ENCODE results near the gene GATA2.

Gene GATA2

DNA sequence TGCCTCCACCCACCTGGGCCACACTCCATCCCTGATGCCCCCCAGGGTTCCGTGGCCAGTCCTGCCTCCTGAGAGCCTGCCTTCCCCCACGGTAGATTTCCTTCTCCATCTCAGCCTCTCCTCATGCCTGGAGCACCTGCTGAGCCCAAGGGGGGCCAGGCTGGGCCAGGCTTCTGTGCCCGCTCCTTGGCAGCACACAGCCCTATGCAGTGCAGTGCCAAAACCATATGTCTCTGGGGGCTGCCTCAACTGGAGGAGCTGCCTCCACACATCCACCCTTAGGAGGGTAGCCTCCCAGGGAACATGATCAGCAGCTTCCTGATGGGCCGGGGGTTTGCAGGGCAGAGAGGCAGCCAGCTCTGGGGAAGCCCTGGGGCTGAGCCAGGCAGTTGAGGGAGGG lies 24.6 kb upstream of the GATA2 start:
- Mint-ChIP-seq H3K9me3 (peaks cover 19% of the 10 kb centered on the region), H3K4me1 (no peaks in the 10 kb centered on the region), H3K4me3 (no peak overlapping the region), H3K27ac (no peak overlapping the region), H3K36me3 (ENCODE audit: low read depth) (no peaks in the 10 kb centered on the region), H3K27me3 (ENCODE audit: low read depth) (peaks cover 46% of the 10 kb centered on the region)
- TF ChIP-seq, protein P1, sequence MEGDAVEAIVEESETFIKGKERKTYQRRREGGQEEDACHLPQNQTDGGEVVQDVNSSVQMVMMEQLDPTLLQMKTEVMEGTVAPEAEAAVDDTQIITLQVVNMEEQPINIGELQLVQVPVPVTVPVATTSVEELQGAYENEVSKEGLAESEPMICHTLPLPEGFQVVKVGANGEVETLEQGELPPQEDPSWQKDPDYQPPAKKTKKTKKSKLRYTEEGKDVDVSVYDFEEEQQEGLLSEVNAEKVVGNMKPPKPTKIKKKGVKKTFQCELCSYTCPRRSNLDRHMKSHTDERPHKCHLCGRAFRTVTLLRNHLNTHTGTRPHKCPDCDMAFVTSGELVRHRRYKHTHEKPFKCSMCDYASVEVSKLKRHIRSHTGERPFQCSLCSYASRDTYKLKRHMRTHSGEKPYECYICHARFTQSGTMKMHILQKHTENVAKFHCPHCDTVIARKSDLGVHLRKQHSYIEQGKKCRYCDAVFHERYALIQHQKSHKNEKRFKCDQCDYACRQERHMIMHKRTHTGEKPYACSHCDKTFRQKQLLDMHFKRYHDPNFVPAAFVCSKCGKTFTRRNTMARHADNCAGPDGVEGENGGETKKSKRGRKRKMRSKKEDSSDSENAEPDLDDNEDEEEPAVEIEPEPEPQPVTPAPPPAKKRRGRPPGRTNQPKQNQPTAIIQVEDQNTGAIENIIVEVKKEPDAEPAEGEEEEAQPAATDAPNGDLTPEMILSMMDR (IDR thresholded peaks at IDR 0.05; ENCODE audit: unreplicated experiment in 3 of 3) = no peak

DNA sequence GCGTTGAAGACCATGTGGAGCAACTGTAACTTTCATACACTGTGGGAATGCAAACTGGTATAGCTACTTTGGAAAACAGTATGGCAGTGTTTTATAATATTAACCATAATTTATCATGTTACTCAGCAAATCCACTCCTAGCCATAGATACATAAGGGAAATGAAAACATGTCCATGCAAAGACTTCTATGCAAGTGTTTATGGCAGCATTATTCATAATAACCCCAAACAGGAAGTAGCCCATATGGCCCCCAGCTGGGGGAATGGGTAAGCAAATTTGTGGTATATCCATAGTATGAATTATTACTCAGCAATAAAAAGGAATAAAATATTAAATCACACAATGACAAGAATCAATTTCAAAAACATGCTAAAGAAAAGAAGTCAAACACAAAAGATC lies 23.0 kb upstream of the GATA2 start:
- TF ChIP-seq, protein P1 (IDR thresholded peaks at IDR 0.05; ENCODE audit: unreplicated experiment in 3 of 3) = no peak
- H3K4me1 Mint-ChIP-seq = no peaks in the 10 kb centered on the region
- H3K4me3 Mint-ChIP-seq = no peak overlapping the region
- no peaks in the 10 kb centered on the region for H3K36me3 Mint-ChIP-seq (ENCODE audit: low read depth)
- no peak overlapping the region for H3K27ac Mint-ChIP-seq
- peaks cover 36% of the 10 kb centered on the region for H3K27me3 Mint-ChIP-seq (ENCODE audit: low read depth)
- H3K9me3 Mint-ChIP-seq = peaks cover 19% of the 10 kb centered on the region

DNA sequence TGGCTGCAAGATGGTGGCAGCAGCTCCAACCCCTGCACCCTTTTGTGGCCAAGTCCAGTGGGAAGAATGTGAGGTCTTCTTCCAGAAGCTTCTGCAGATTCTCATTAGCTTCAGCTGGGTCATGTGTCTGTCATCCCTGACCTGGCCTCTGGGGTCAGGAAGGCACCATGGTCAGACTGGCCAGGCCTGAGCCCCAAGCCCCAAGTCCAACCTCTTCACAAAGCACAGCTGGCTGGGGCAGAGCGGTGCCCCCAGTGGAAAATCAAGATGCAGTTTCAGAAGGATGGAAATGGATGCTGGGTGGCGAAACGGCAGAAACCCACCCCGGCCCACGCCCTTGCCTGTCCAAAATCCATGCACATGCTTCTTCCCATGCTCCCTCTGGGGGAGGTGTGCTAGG lies 15.9 kb upstream of the GATA2 start:
- Mint-ChIP-seq H3K27ac (no peak overlapping the region), H3K4me1 (no peaks in the 10 kb centered on the region), H3K27me3 (ENCODE audit: low read depth) (peaks cover 33% of the 10 kb centered on the region), H3K4me3 (no peak overlapping the region), H3K9me3 (peaks cover 5% of the 10 kb centered on the region), H3K36me3 (ENCODE audit: low read depth) (no peaks in the 10 kb centered on the region)
- TF ChIP-seq, protein P1 (IDR thresholded peaks at IDR 0.05; ENCODE audit: unreplicated experiment in 3 of 3) = no peak

DNA sequence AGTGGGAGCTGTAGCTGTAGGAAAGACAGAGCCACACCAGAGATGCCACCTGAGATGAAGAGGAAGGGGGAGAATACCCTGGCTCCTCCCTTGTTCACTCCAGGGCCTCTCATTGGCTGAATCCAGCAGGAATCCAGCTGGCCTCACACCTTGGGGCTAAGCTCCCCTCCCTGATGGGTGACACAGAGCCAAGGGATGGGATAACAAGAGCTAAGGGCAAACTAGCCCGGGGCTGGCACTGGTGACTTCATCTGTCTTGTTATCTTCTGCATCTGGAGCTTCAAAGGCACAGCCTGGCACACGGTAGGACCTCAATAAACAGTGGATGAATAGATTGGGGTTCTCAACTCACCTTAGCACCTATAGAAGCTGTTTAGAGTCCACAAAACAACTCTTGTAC lies 13.8 kb upstream of the GATA2 start:
- H3K4me1 Mint-ChIP-seq = no peaks in the 10 kb centered on the region
- H3K9me3 Mint-ChIP-seq = no peaks in the 10 kb centered on the region
- TF ChIP-seq, protein P1 (IDR thresholded peaks at IDR 0.05; ENCODE audit: unreplicated experiment in 3 of 3) = no peak
- H3K27ac Mint-ChIP-seq = no peak overlapping the region
- H3K36me3 Mint-ChIP-seq (ENCODE audit: low read depth) = no peaks in the 10 kb centered on the region
- no peak overlapping the region for H3K4me3 Mint-ChIP-seq
- peaks cover 37% of the 10 kb centered on the region for H3K27me3 Mint-ChIP-seq (ENCODE audit: low read depth)

DNA sequence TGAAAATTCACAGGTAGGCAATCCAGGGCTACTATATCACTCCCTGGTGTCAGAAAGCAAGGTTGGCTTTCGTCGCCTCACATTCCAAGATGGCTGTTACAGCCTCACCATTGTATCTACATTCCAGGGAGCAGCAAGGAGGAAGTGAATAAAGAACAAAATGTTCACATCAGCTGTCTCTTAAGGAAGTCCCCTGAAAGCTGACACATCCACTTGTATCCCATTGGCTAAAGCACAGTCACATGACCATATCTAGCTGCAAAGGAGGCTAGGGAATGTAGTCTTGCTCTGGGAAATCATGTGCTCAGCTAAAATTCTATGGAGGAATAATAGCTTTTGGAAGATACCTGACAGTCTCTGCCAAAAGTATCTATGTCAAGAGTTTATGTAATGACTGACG lies 12.8 kb upstream of the GATA2 start:
- H3K27me3 Mint-ChIP-seq (ENCODE audit: low read depth) = peaks cover 44% of the 10 kb centered on the region
- TF ChIP-seq, protein P1 (IDR thresholded peaks at IDR 0.05; ENCODE audit: unreplicated experiment in 3 of 3) = no peak
- H3K27ac Mint-ChIP-seq = no peak overlapping the region

DNA sequence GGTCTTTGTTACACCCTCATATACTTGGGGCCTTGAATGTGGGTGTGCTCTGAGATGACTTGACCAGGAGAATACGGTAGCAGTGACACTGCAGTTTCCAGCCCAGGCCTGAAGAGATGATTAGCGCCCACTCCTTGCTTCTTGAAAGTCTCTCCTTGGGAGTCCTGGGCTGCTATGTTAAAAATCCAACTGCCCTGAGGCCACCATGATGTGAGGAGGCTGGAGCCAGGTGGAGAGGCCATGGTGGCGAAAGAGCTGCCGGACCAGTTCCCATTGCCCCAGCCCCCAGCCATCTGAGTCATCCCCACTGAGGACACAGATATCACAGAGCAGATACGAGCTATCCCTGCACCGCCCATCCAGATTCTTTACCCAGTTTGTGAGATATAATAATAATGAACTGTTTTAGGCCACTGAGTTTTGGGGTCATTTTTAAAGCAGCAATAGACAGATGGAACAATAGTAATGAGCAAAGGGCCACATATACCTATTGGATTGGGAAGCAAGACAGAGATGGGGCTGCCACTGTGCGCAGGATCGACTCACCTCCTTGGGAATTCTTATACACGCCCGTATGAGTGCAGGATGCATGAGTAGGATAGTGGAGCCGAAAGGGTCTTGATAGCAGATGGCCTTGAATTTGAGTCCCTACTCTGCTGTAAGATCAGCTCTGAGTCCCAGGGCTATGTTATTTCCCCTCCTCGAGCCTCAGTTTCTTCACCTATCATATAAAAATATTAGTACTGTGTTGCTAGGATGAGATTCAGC lies 12.1 kb upstream of the GATA2 start:
- TF ChIP-seq, protein P1 (IDR thresholded peaks at IDR 0.05; ENCODE audit: unreplicated experiment in 3 of 3) = no peak
- Mint-ChIP-seq H3K4me1 (no peaks in the 10 kb centered on the region), H3K4me3 (no peak overlapping the region), H3K27me3 (ENCODE audit: low read depth) (peaks cover 47% of the 10 kb centered on the region), H3K27ac (no peak overlapping the region), H3K36me3 (ENCODE audit: low read depth) (no peaks in the 10 kb centered on the region), H3K9me3 (no peaks in the 10 kb centered on the region)

More for the DNA sequence above, 12.8 kb upstream of the GATA2 start:
- Mint-ChIP-seq H3K4me1 (no peaks in the 10 kb centered on the region), H3K36me3 (ENCODE audit: low read depth) (no peaks in the 10 kb centered on the region), H3K9me3 (no peaks in the 10 kb centered on the region), H3K4me3 (no peak overlapping the region)

Measured in nephron (organoid).